ENCODE data around the gene GLB1L3. TPM values are rescaled to one million over a fixed set of nuclear protein-coding genes. Genes with fewer than 3 reads are reported as not detected.
A peak's percentile ranks its signal among the peaks of the same experiment; 100 is the strongest.

Gene GLB1L3
- total and polyA plus RNA-seq, 2 donors (not counting 3 experiments of a cell fraction or from before 2014, with no cell fraction given): not detected

DNA sequence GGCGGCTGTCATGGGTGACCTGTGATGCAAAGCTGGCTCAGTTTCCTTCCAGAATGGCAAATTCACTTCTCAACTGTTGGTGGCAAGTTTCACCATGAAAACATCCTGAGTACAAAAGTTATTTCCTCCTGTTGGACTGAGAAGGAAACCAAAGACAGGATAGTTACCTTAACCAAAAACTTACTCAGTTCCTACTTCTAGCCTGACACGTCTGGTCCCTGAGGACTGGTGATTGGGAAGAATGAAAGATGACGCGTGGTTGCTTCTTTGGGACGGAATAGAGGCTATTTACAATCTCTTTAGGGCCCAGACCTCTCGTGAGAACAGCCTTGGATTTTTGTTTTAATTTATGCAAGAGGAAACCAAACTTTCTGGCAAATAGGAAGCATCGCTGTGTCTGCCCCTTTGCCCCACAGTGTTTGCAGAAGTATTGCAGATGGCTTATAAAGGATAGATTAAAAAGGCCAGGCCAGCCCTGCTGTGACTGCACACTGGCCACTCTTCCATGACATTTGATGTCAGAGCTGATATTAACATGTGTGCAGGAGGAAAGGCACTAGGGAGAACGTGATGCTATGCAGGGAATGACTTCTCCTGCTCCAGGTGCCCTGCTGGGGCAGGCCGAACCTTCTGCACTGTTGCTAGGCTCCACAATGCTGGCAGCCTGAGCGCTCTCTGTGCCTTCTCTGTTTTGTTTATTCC, 44.1 kb upstream of the GLB1L3 start:
- H4K20me1 ChIP-seq (replicated peaks; ENCODE audit: control insufficient read depth, extremely low read depth, insufficient read depth, low read length): no peaks in the 10 kb centered on the region
- no TSS peak for BruUV-seq (replicated peaks)
- H3K36me3 ChIP-seq (ENCODE audit: control insufficient read depth in 2 of 2, extremely low read depth in 1 of 2, insufficient read depth in 2 of 2, low read length in 2 of 2): peaks cover 0 to 5% of the 10 kb centered on the region in 2 experiments
- H3K27me3 ChIP-seq (ENCODE audit: control insufficient read depth in 2 of 2, insufficient read depth in 2 of 2, low read length in 2 of 2): no peaks in the 10 kb centered on the region
- no peak overlapping the region for H3K27ac ChIP-seq (ENCODE audit: insufficient read depth, low read depth, low read length)
- FAIRE-seq (peak; percentile 55), DNase-seq (ENCODE audit: low read depth, low spot score) (no peak)
- no peak overlapping the region for H3K4me2 ChIP-seq (ENCODE audit: insufficient read depth, low read length)
- intact Hi-C loops (cut with micrococcal nuclease) (no loop called here), dilution Hi-C loops (cut with MboI; ENCODE audit: extremely low pct_ligation_motif_present, low sequenced_read_pairs) (no loop called here)
- CTCF ChIA-PET: interaction anchor here (1.4 kb wide), 1 partner anchor 12 kb away, joined by 4 read pairs; no protein-coding TSS in a partner anchor
- no peak for TF ChIP-seq GATA2 (IDR thresholded peaks at IDR 0.05; ENCODE audit: insufficient read depth, insufficient read length, low read depth, low read length)
- POLR2A ChIA-PET: no interaction called here
- H3K4me3 ChIP-seq (replicated peaks in 1 of 3; ENCODE audit: insufficient read depth in 1 of 3, low read depth in 1 of 3, low read length in 3 of 3): no peak overlapping the region
- H3K79me2 ChIP-seq (ENCODE audit: control insufficient read depth, insufficient read depth, low read length): peaks cover 48% of the 10 kb centered on the region
- H3K9ac ChIP-seq (replicated peaks; ENCODE audit: extremely low read depth, insufficient read depth, low read length): no peak overlapping the region
- no peaks in the 10 kb centered on the region for H3K9me1 ChIP-seq (replicated peaks; ENCODE audit: control insufficient read depth, extremely low read depth, insufficient read depth, low read length)
- peaks cover 23% of the 10 kb centered on the region for H3K4me1 ChIP-seq (ENCODE audit: control insufficient read depth, extremely low read depth, insufficient read depth, low read length)
- no peak overlapping the region for H2AFZ ChIP-seq (ENCODE audit: low read depth, low read length)
- no peaks in the 10 kb centered on the region for H3K9me3 ChIP-seq (replicated peaks; ENCODE audit: control insufficient read depth, insufficient read depth, low read length)

DNA sequence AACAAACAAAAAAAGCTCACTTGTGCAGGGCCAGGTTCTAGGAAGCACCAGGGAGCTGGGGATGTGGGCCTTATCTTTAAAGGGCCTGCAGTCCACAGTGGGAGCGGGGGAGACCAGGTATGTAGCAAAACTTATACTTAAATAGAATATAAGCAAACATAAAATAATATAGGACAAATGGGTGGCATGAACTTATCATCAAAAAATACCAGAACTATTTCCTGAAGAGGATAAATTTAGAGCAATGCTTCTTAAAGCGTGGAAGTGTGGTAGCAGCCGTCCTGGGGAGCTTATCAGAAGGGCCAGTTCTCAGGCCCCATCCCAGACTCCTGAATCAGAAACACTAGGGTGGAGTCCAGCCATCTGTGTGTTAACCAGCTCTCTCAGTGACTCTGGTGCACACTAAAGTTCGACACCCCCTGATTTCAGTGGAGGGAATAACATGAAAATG, 42.4 kb upstream of the GLB1L3 start:
- H3K9me1 ChIP-seq (replicated peaks; ENCODE audit: control insufficient read depth, extremely low read depth, insufficient read depth, low read length): no peaks in the 10 kb centered on the region
- intact Hi-C loops (cut with micrococcal nuclease) (no loop called here), dilution Hi-C loops (cut with MboI; ENCODE audit: extremely low pct_ligation_motif_present, low sequenced_read_pairs) (no loop called here)
- H4K20me1 ChIP-seq (replicated peaks; ENCODE audit: control insufficient read depth, extremely low read depth, insufficient read depth, low read length): no peaks in the 10 kb centered on the region
- no peak overlapping the region for H3K4me2 ChIP-seq (ENCODE audit: insufficient read depth, low read length)
- no peak overlapping the region for H3K4me3 ChIP-seq (replicated peaks in 1 of 3; ENCODE audit: insufficient read depth in 1 of 3, low read depth in 1 of 3, low read length in 3 of 3)
- H3K4me1 ChIP-seq (ENCODE audit: control insufficient read depth, extremely low read depth, insufficient read depth, low read length): peaks cover 22% of the 10 kb centered on the region
- TF ChIP-seq JUN (IDR thresholded peaks at IDR 0.05; ENCODE audit: borderline replicate concordance, insufficient read depth, insufficient read length, low read depth) (no peak), CTCF (IDR thresholded peaks at IDR 0.05; ENCODE audit: extremely low read depth in 1 of 2, insufficient read depth in 1 of 2, low read depth in 1 of 2, low read length in 2 of 2) (no peak), EZH2 (IDR thresholded peaks at IDR 0.05; ENCODE audit: borderline replicate concordance, low read depth, low read length, severe bottlenecking) (no peak), GATA2 (IDR thresholded peaks at IDR 0.05; ENCODE audit: insufficient read depth, insufficient read length, low read depth, low read length) (no peak), POLR2AphosphoS5 (IDR thresholded peaks at IDR 0.05; ENCODE audit: insufficient read depth, low read depth, low read length) (no peak), POLR2A (IDR thresholded peaks at IDR 0.05; ENCODE audit: low read depth, low read length) (no peak), FOS (IDR thresholded peaks at IDR 0.05; ENCODE audit: borderline replicate concordance, insufficient read depth, low read length) (no peak), MYC (IDR thresholded peaks at IDR 0.05; ENCODE audit: low read depth, low read length) (no peak)
- TF ChIP-seq, protein P1, sequence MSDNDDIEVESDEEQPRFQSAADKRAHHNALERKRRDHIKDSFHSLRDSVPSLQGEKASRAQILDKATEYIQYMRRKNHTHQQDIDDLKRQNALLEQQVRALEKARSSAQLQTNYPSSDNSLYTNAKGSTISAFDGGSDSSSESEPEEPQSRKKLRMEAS (IDR thresholded peaks at IDR 0.05; ENCODE audit: insufficient read depth, insufficient read length): no peak
- peaks cover 35% of the 10 kb centered on the region for H3K79me2 ChIP-seq (ENCODE audit: control insufficient read depth, insufficient read depth, low read length)
- POLR2A ChIA-PET: no interaction called here
- CTCF ChIA-PET: interaction anchor here (1.5 to 3.2 kb wide), 3 partner anchors 10 to 26 kb away, joined by 7 to 14 read pairs (median 13); partner anchors contain the start of genes NCAPD3 and VPS26B
- no peak overlapping the region for H2AFZ ChIP-seq (ENCODE audit: low read depth, low read length)
- BruUV-seq (replicated peaks): no TSS peak
- FAIRE-seq: no peak
- H3K36me3 ChIP-seq (ENCODE audit: control insufficient read depth in 2 of 2, extremely low read depth in 1 of 2, insufficient read depth in 2 of 2, low read length in 2 of 2): peaks cover 2 to 5% of the 10 kb centered on the region in 2 experiments
- no peak overlapping the region for H3K9ac ChIP-seq (replicated peaks; ENCODE audit: extremely low read depth, insufficient read depth, low read length)
- no peaks in the 10 kb centered on the region for H3K27me3 ChIP-seq (ENCODE audit: control insufficient read depth in 2 of 2, insufficient read depth in 2 of 2, low read length in 2 of 2)
- no peaks in the 10 kb centered on the region for H3K9me3 ChIP-seq (replicated peaks; ENCODE audit: control insufficient read depth, insufficient read depth, low read length)
- no peak overlapping the region for H3K27ac ChIP-seq (ENCODE audit: insufficient read depth, low read depth, low read length)
- DNase-seq (ENCODE audit: low read depth, low spot score): no peak
